ENCODE measurements around the gene NDUFA13. TPM values are rescaled to one million over a fixed set of nuclear protein-coding genes. Genes with fewer than 3 reads are reported as not detected.

NDUFA13 gene
- total and polyA plus RNA-seq, 2 experiments from 2014 or later = 80.4 to 615 TPM

GRCh38 chr19:19550485-19550929, 34.5 kb downstream of the NDUFA13 start:
- H3K36me3 ChIP-seq (replicated peaks; ENCODE audit: insufficient read depth, low read depth) = no peaks in the 10 kb centered on the region
- WGBS (ENCODE audit: low lambda C conversion rate, missing lambda C conversion rate) = 48% methylated on average over 8 of the region's 8 CpGs

GRCh38 chr19:19550972-19551852, 35.2 kb downstream of the NDUFA13 start:
- no peaks in the 10 kb centered on the region for H3K27me3 ChIP-seq
- 74% methylated on average over 10 of the region's 10 CpGs for WGBS (ENCODE audit: low lambda C conversion rate, missing lambda C conversion rate)
- no peak for DNase-seq (ENCODE audit: low spot score)
- H4K20me1 ChIP-seq (ENCODE audit: insufficient read depth, poor library complexity, severe bottlenecking) = no peaks in the 10 kb centered on the region
- H3K79me2 ChIP-seq = no peaks in the 10 kb centered on the region
- no peak overlapping the region for H2AFZ ChIP-seq
- H3K4me3 ChIP-seq = no peak overlapping the region
- H3K27ac ChIP-seq = peak overlapping the region; percentile 60
- peaks cover 7% of the 10 kb centered on the region for H3K4me1 ChIP-seq (ENCODE audit: insufficient read depth)
- H3K36me3 ChIP-seq (replicated peaks; ENCODE audit: insufficient read depth, low read depth) = no peaks in the 10 kb centered on the region
- H3K4me2 ChIP-seq = no peak overlapping the region
- no peak for TF ChIP-seq EZH2 (IDR thresholded peaks at IDR 0.05; ENCODE audit: borderline replicate concordance)
- no peak for TF ChIP-seq CTCF (IDR thresholded peaks at IDR 0.05; ENCODE audit: poor library complexity)
- no peak for TF ChIP-seq EZH2phosphoT487 (IDR thresholded peaks at IDR 0.05; ENCODE audit: low read depth, severe bottlenecking, unreplicated experiment)
- no peaks in the 10 kb centered on the region for H3K9me2 ChIP-seq (replicated peaks; ENCODE audit: insufficient read depth)
- no peaks in the 10 kb centered on the region for H3K9me3 ChIP-seq (ENCODE audit: low read depth)

More at GRCh38 chr19:19550485-19550929, 34.5 kb downstream of the NDUFA13 start:
- Histone ChIP-seq H3K9me3 (ENCODE audit: low read depth) (no peaks in the 10 kb centered on the region), H4K20me1 (ENCODE audit: insufficient read depth, poor library complexity, severe bottlenecking) (no peaks in the 10 kb centered on the region), H3K27ac (peak overlapping the region; percentile 60), H3K9me2 (replicated peaks; ENCODE audit: insufficient read depth) (no peaks in the 10 kb centered on the region), H3K79me2 (no peaks in the 10 kb centered on the region), H3K4me3 (no peak overlapping the region), H3K27me3 (no peaks in the 10 kb centered on the region), H3K4me2 (no peak overlapping the region), H3K4me1 (ENCODE audit: insufficient read depth) (peaks cover 7% of the 10 kb centered on the region), H2AFZ (no peak overlapping the region)
- no peak for TF ChIP-seq EZH2 (IDR thresholded peaks at IDR 0.05; ENCODE audit: borderline replicate concordance)
- no peak for TF ChIP-seq EZH2phosphoT487 (IDR thresholded peaks at IDR 0.05; ENCODE audit: low read depth, severe bottlenecking, unreplicated experiment)
- no peak for TF ChIP-seq CTCF (IDR thresholded peaks at IDR 0.05; ENCODE audit: poor library complexity)
- peak; percentile 57 for DNase-seq (ENCODE audit: low spot score)

GRCh38 chr19:19551853-19552192, 35.8 kb downstream of the NDUFA13 start:
- no peaks in the 10 kb centered on the region for H3K79me2 ChIP-seq
- DNase-seq (ENCODE audit: low spot score) = no peak
- H3K4me3 ChIP-seq = no peak overlapping the region
- TF ChIP-seq EZH2phosphoT487 (IDR thresholded peaks at IDR 0.05; ENCODE audit: low read depth, severe bottlenecking, unreplicated experiment) = no peak
- no peak for TF ChIP-seq CTCF (IDR thresholded peaks at IDR 0.05; ENCODE audit: poor library complexity)
- no peak for TF ChIP-seq EZH2 (IDR thresholded peaks at IDR 0.05; ENCODE audit: borderline replicate concordance)
- H4K20me1 ChIP-seq (ENCODE audit: insufficient read depth, poor library complexity, severe bottlenecking) = no peaks in the 10 kb centered on the region
- no peaks in the 10 kb centered on the region for H3K9me2 ChIP-seq (replicated peaks; ENCODE audit: insufficient read depth)
- peaks cover 7% of the 10 kb centered on the region for H3K4me1 ChIP-seq (ENCODE audit: insufficient read depth)
- no peaks in the 10 kb centered on the region for H3K36me3 ChIP-seq (replicated peaks; ENCODE audit: insufficient read depth, low read depth)
- no peaks in the 10 kb centered on the region for H3K9me3 ChIP-seq (ENCODE audit: low read depth)
- no peak overlapping the region for H3K4me2 ChIP-seq
- H3K27me3 ChIP-seq = no peaks in the 10 kb centered on the region
- no peak overlapping the region for H2AFZ ChIP-seq
- H3K27ac ChIP-seq = no peak overlapping the region
- 80% methylated on average over 14 of the region's 14 CpGs for WGBS (ENCODE audit: low lambda C conversion rate, missing lambda C conversion rate)

Data from hepatocyte (in vitro differentiated cells).